ENCODE data around the gene ASRGL1. TPM values are rescaled to one million over a fixed set of nuclear protein-coding genes. Genes with fewer than 3 reads are reported as not detected.

ASRGL1 gene
- total RNA-seq, 2 experiments from 2014 or later, result 1.2 to 1.3 TPM

DNA sequence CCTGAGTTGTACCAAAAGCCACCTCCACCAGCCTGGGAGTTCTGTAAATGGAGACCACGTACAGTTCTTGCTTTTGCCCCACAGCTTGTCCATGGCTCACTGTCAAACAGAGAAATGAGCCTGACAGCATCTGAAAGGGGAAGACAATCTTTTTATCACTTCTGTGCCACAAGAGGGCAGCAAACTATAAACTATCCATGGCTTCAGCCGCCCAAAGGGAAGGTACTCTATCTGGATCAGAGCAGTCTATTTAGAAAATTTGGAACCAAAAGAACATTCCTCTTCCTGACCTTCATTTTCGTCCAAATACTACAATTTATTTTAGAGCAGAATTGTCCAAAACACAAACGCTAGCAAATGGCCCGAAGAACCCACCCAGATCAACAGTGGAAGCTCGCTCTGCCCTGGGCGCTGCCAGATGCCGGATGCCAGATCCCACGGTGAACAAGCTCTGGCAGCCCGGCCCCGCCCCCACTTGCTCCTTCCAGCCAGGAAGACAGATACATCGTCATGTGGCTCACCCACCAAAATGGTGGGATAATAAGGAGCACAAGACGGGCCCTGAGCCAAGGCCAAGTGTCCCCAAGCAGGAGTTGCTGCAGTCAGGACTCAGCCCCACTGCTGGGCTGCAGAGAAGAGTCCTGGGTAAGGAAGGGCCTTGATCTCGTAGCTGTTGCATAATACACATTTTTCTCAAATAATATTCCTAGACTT, 57.7 kb downstream of the ASRGL1 start:
- CTCF ChIA-PET, result interaction anchor here (0.5 to 4.1 kb wide), 41 partner anchors 9 to 922 kb away, joined by 3 to 25 read pairs (median 4); partner anchors contain the start of genes STX5, TUT1 and ZBTB3
- POLR2A ChIA-PET, result interaction anchor here (0.6 kb wide), 1 partner anchor 84 kb away, joined by 3 read pairs; no protein-coding TSS in a partner anchor
- intact Hi-C loops (cut with DNase I, micrococcal nuclease), result loop anchor here (1.0 to 10.0 kb wide), 5 partner anchors 15 to 470 kb away; no protein-coding TSS in a partner anchor

DNA sequence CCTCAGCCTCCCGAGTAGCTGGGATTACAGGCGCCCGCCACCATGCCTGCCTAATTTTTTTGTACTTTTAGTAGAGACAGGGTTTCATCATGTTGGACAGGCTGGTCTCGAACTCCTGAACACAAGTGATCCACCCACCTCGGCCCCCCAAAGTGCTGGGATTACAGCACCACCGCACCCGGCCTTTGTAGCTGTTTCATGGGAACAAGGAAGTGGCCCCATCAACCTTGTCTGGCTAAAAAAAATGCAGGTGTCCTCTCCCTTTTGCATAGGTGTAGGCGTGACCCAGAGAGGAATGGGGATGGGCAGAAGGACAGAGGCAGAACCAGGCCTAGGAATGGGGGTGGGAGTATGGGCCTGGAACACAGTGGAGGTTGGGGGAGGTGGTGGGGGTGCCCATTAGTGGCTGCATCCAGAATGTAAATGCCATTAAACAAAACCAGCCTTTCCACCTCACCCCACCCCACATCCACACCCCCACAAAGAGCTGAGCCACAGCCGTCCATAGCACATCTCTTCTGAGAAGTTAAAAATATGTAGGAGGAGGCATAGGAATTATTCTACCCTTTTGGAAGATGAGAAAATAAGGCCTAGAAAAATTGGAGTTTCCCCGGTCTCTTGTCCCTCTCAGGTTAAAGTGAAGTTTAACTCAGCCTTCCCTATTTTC, 58.8 kb downstream of the ASRGL1 start:
- Mint-ChIP-seq H3K4me1 (peaks cover 12% of the 10 kb centered on the region), H3K9me3 (ENCODE audit: low read depth) (no peaks in the 10 kb centered on the region), H3K4me3 (no peak overlapping the region), H3K36me3 (ENCODE audit: low read depth) (no peaks in the 10 kb centered on the region), H3K27ac (no peak overlapping the region), H3K27me3 (no peaks in the 10 kb centered on the region)
- DNase-seq (no peak), ATAC-seq (no peak)
- ChIA-PET POLR2A (interaction anchor here (0.6 kb wide), 1 partner anchor 83 kb away, joined by 3 read pairs; no protein-coding TSS in a partner anchor), CTCF (interaction anchor here (0.6 to 4.1 kb wide), 18 partner anchors 10 to 419 kb away, joined by 3 to 25 read pairs (median 4); no protein-coding TSS in a partner anchor)
- intact Hi-C loops (cut with DNase I, micrococcal nuclease), result loop anchor here (1.0 to 10.0 kb wide), 3 partner anchors 298 to 469 kb away; no protein-coding TSS in a partner anchor

More for the DNA sequence above, 57.7 kb downstream of the ASRGL1 start:
- H3K4me1 Mint-ChIP-seq, result peaks cover 12% of the 10 kb centered on the region
- H3K27me3 Mint-ChIP-seq, result no peaks in the 10 kb centered on the region
- no peaks in the 10 kb centered on the region for H3K9me3 Mint-ChIP-seq (ENCODE audit: low read depth)
- H3K27ac Mint-ChIP-seq, result no peak overlapping the region
- DNase-seq (peak; percentile 55), ATAC-seq (peak; percentile 91)
- no peaks in the 10 kb centered on the region for H3K36me3 Mint-ChIP-seq (ENCODE audit: low read depth)
- no peak overlapping the region for H3K4me3 Mint-ChIP-seq

- Mint-ChIP-seq H3K27ac (no peak overlapping the region), H3K36me3 (ENCODE audit: low read depth) (no peaks in the 10 kb centered on the region), H3K4me1 (peaks cover 26% of the 10 kb centered on the region), H3K9me3 (ENCODE audit: low read depth) (no peaks in the 10 kb centered on the region), H3K4me3 (no peak overlapping the region), H3K27me3 (no peaks in the 10 kb centered on the region)
- CTCF ChIA-PET, result interaction anchor here (0.6 to 2.3 kb wide), 3 partner anchors 20 to 145 kb away, joined by 3 to 8 read pairs (median 3); no protein-coding TSS in a partner anchor
- no peak for DNase-seq
- no peak for ATAC-seq
- intact Hi-C loops (cut with DNase I, micrococcal nuclease), result loop anchor here (10.0 kb wide), 2 partner anchors 296 to 466 kb away; no protein-coding TSS in a partner anchor
- POLR2A ChIA-PET, result no interaction called here
Measured at GRCh38 chr11:62398011-62398994, 61.1 kb downstream of the ASRGL1 start.

- Mint-ChIP-seq H3K9me3 (ENCODE audit: low read depth) (no peaks in the 10 kb centered on the region), H3K4me1 (peaks cover 25% of the 10 kb centered on the region), H3K36me3 (ENCODE audit: low read depth) (no peaks in the 10 kb centered on the region), H3K4me3 (no peak overlapping the region), H3K27ac (no peak overlapping the region), H3K27me3 (no peaks in the 10 kb centered on the region)
- ChIA-PET POLR2A (no interaction called here), CTCF (interaction anchor here (0.9 to 2.3 kb wide), 2 partner anchors 21 to 144 kb away, joined by 3 to 8 read pairs; no protein-coding TSS in a partner anchor)
- DNase-seq, result no peak
- intact Hi-C loops (cut with DNase I, micrococcal nuclease), result loop anchor here (10.0 kb wide), 2 partner anchors 295 to 465 kb away; no protein-coding TSS in a partner anchor
- ATAC-seq, result no peak
Measured at GRCh38 chr11:62399172-62399877, 62.1 kb downstream of the ASRGL1 start.

DNA sequence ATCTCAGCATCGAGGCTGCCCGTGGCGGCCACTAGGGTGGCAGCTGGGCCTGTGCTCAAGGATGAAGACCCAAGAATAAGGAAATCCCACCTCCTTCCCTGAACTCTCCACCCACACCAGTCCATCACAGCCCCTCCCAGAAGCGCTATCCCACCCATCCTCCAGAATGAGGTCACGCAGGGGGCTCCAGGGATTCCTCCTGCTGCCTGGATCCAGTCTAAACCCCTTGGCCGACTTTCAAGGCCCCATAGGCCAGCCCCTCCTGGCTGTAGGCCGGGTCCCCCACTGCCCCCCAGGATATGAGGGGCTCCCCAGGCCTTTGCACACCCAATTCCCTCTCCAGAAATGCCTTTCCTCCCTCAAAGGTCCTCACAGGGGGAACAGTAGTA, 62.6 kb downstream of the ASRGL1 start:
- Mint-ChIP-seq H3K9me3 (ENCODE audit: low read depth) (no peaks in the 10 kb centered on the region), H3K4me3 (no peak overlapping the region), H3K27me3 (no peaks in the 10 kb centered on the region), H3K36me3 (ENCODE audit: low read depth) (no peaks in the 10 kb centered on the region), H3K4me1 (peaks cover 25% of the 10 kb centered on the region), H3K27ac (no peak overlapping the region)
- no peak for ATAC-seq
- ChIA-PET CTCF (interaction anchor here (0.6 to 2.3 kb wide), 2 partner anchors 18 to 143 kb away, joined by 3 to 8 read pairs; no protein-coding TSS in a partner anchor), POLR2A (no interaction called here)
- intact Hi-C loops (cut with DNase I, micrococcal nuclease), result loop anchor here (10.0 kb wide), 2 partner anchors 295 to 465 kb away; no protein-coding TSS in a partner anchor
- no peak for DNase-seq

DNA sequence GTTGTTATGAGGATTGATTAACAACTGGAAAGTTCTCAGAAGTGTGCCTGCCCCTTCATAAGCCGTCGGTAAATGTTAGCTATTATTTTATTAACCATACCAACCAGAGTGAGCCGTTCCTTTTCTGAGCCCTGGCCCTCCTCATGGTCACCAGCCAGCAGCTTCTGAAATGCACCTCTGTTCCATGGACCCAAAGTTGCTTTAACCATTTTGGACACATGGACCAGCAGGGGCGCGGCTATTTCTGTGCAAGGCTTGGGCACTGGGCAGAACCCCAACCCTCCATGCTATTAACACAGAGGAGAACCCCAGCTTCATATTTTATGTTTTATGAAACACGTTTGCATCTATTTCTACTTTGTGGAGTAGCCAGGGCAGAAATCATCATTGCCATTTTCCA, 63.0 kb downstream of the ASRGL1 start:
- no peaks in the 10 kb centered on the region for H3K36me3 Mint-ChIP-seq (ENCODE audit: low read depth)
- peaks cover 23% of the 10 kb centered on the region for H3K4me1 Mint-ChIP-seq
- no peak overlapping the region for H3K4me3 Mint-ChIP-seq
- no peaks in the 10 kb centered on the region for H3K9me3 Mint-ChIP-seq (ENCODE audit: low read depth)
- ChIA-PET POLR2A (no interaction called here), CTCF (interaction anchor here (0.6 to 2.3 kb wide), 4 partner anchors 9 to 143 kb away, joined by 3 to 8 read pairs (median 3); no protein-coding TSS in a partner anchor)
- DNase-seq (no peak), ATAC-seq (no peak)
- no peaks in the 10 kb centered on the region for H3K27me3 Mint-ChIP-seq
- intact Hi-C loops (cut with DNase I, micrococcal nuclease), result no loop called here
- H3K27ac Mint-ChIP-seq, result no peak overlapping the region

DNA sequence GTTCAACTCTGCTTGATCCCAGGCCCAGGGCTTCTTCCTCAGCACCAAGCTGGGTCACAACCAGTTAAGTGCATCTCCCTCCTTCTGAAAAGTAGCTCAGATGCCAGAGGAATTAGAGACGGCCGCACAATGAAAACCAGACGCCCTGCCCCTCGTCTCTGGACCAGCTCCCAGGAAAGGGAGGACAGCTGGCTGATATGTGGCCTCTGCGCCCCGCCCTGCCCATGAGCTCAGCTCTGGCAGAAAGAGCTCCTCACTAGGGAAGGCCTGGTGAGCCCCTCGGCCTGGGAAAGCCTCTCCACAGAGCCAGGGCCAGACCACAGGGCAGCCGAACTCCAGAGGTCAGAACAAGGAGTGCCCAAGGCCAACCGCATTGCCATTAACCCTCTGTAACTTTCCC, 63.5 kb downstream of the ASRGL1 start:
- ChIA-PET CTCF (interaction anchor here (0.5 to 2.3 kb wide), 5 partner anchors 10 to 1216 kb away, joined by 3 to 8 read pairs (median 3); no protein-coding TSS in a partner anchor), POLR2A (no interaction called here)
- ATAC-seq (no peak), DNase-seq (no peak)
- peaks cover 23% of the 10 kb centered on the region for H3K4me1 Mint-ChIP-seq
- no peaks in the 10 kb centered on the region for H3K36me3 Mint-ChIP-seq (ENCODE audit: low read depth)
- H3K4me3 Mint-ChIP-seq, result no peak overlapping the region
- no peak overlapping the region for H3K27ac Mint-ChIP-seq
- intact Hi-C loops (cut with DNase I, micrococcal nuclease), result no loop called here
- H3K9me3 Mint-ChIP-seq (ENCODE audit: low read depth), result no peaks in the 10 kb centered on the region
- H3K27me3 Mint-ChIP-seq, result no peaks in the 10 kb centered on the region

GRCh38 chr11:62401356-62401755, 64.1 kb downstream of the ASRGL1 start:
- ATAC-seq, result no peak
- no peaks in the 10 kb centered on the region for H3K36me3 Mint-ChIP-seq (ENCODE audit: low read depth)

DNA sequence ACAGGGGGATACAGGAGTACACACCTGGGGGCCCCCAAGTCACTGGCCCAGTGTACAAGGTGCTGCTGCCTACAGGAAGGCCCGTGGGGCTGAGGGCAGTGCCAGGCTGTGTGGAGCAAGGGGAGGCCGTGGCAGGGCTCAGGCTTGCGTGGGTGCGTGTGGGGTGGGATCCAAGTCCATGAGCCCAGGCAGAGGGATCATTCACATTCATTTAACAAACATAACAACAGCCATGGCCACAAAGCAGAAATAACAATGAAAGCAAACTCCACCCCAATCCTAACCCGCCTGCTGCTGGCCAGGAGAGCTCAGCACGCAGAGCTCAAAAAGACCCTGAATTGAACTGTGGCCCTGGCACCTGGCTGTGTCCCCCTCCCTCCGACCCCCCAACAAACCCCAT, 64.6 kb downstream of the ASRGL1 start:
- peak overlapping the region; percentile 73 for H3K27ac Mint-ChIP-seq
- no peak for DNase-seq
- H3K36me3 Mint-ChIP-seq (ENCODE audit: low read depth), result no peaks in the 10 kb centered on the region
- POLR2A ChIA-PET, result no interaction called here
- intact Hi-C loops (cut with DNase I, micrococcal nuclease), result no loop called here
- H3K4me1 Mint-ChIP-seq, result peaks cover 23% of the 10 kb centered on the region
- ATAC-seq, result peak; percentile 37
- H3K4me3 Mint-ChIP-seq, result peak overlapping the region; percentile 62
- CTCF ChIA-PET, result interaction anchor here (0.9 to 1.3 kb wide), 2 partner anchors 9 to 142 kb away, joined by 4 read pairs; no protein-coding TSS in a partner anchor
- no peaks in the 10 kb centered on the region for H3K27me3 Mint-ChIP-seq
- H3K9me3 Mint-ChIP-seq (ENCODE audit: low read depth), result no peaks in the 10 kb centered on the region

More at GRCh38 chr11:62401356-62401755, 64.1 kb downstream of the ASRGL1 start:
- Mint-ChIP-seq H3K9me3 (ENCODE audit: low read depth) (no peaks in the 10 kb centered on the region), H3K27me3 (no peaks in the 10 kb centered on the region), H3K4me3 (peak overlapping the region; percentile 62), H3K27ac (peak overlapping the region; percentile 73), H3K4me1 (peaks cover 23% of the 10 kb centered on the region)
- intact Hi-C loops (cut with DNase I, micrococcal nuclease), result no loop called here
- POLR2A ChIA-PET, result no interaction called here
- DNase-seq, result no peak
- CTCF ChIA-PET, result interaction anchor here (0.5 to 1.3 kb wide), 5 partner anchors 8 to 1216 kb away, joined by 3 to 5 read pairs (median 4); no protein-coding TSS in a partner anchor
